Skin epidermis (tissue), 12 donors: ENCODE data around the gene SLC14A1.

ENCODE experiments used
- H3K27ac ChIP-seq, 21 experiments: fragments of 200-600 bp; sonication (generic) in 11 of 21; one replicate each; pipeline ENCODE4 v1.5.0; 2020; ENCODE audit warnings: mild to moderate bottlenecking in 3 of 21, inconsistent platforms in 2 of 21, moderate library complexity in 2 of 21
- H3K4me3 ChIP-seq, 7 experiments: fragments of 200-600 bp; sonication (generic) in 2 of 7; one replicate each; pipeline ENCODE4 v1.5.0; 2020; ENCODE audit warnings: inconsistent platforms in 2 of 7, mild to moderate bottlenecking in 2 of 7, moderate library complexity in 1 of 7

The SLC14A1 gene

GRCh38 chr18:45715212-45715780 lies 8.7 kb upstream of the SLC14A1 start:
- no peak overlapping the region for H3K27ac ChIP-seq
- no peak overlapping the region for H3K4me3 ChIP-seq

DNA sequence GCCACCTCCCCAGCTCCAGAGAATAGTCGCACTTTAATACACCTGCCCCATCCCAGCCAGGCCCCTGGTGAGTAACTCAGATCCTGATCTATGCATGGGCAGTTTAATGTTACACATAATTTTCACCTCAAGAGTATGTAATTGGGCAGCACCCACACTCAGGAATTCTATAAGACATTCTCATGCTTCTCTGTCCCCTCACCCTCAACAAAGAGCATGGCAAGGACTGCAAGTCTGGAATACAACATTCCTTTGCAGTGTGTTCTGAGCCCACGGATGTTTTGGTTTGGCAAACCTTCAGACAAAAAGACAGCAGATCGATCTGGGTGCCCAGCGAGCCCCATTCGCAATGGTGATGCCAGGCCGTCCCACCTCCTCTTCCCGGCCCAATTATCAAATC lies 4.9 kb upstream of the SLC14A1 start:
- H3K27ac ChIP-seq, result no peak overlapping the region
- no peak overlapping the region for H3K4me3 ChIP-seq

DNA sequence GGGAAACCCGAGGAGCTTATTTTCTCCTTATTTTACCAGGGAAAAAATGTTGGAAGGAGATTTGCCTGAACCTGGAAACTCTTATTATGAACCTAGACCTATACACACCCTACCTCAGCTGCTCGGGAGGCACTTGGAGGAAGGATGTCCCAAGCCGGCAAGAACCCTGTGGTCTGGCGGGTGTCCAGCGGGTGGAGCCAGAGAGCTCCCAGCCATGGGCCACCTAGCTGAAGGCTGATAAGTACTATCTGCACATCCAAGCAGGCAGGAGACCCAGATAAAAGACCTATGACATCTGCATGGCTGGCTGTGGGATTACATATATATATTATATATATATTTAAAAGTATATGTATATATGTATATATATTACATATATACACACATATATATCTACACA lies 1.1 kb upstream of the SLC14A1 start:
- Histone ChIP-seq H3K4me3 (no peak overlapping the region), H3K27ac (no peak overlapping the region)

DNA sequence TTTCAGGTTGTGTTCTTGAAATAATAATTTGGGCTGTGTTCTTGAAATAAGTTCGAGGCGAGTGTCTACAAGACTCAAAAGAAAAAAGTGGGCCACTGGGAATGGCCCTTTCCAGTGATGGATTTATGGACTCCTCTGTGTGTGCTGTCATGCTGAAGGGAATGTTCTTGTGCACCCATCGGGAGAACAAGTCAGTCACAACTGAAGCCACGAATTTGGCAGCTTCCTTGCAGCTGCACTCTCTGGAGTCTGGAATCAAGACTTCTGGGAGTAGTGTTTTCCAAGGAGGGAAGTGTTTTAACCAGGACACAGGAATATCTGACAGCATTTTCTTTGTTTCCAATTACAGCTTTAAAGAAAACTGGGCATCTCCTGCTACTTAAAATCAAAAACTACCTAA lies 620 bp downstream of the SLC14A1 start:
- no peak overlapping the region for H3K27ac ChIP-seq
- no peak overlapping the region for H3K4me3 ChIP-seq

GRCh38 chr18:45725336-45725735 lies 1.4 kb downstream of the SLC14A1 start:
- Histone ChIP-seq H3K27ac (no peak overlapping the region), H3K4me3 (no peak overlapping the region)

- no peak overlapping the region for H3K4me3 ChIP-seq
Measured at GRCh38 chr18:45726603-45727002, 2.6 kb downstream of the SLC14A1 start.

DNA sequence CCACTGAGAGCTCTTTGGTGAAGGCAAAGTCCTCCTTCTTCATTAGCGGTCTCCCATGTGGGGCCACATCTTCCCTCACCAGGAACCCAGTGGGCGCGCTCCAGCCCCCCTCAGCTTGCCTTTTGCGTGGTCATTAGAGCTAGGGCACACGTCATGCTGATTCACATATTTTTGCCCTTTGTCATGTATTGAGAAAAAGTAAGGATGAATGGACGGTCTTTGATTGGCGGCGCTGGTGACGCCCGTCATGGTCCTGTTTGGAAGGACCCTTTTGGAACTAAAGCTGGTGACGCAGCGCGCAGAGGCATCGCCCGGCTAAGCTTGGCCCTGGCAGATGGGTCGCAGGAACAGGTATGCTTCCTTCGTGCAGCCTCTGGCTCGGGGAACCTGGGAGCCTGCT lies 3.1 kb downstream of the SLC14A1 start:
- Histone ChIP-seq H3K27ac (no peak overlapping the region), H3K4me3 (no peak overlapping the region)

More at GRCh38 chr18:45726603-45727002, 2.6 kb downstream of the SLC14A1 start:
- H3K27ac ChIP-seq, result no peak overlapping the region

GRCh38 chr18:45728336-45729010 lies 4.5 kb downstream of the SLC14A1 start:
- H3K27ac ChIP-seq, result no peak overlapping the region
- no peak overlapping the region for H3K4me3 ChIP-seq

GRCh38 chr18:45730832-45731575 lies 7.0 kb downstream of the SLC14A1 start:
- H3K27ac ChIP-seq, result no peak overlapping the region

DNA sequence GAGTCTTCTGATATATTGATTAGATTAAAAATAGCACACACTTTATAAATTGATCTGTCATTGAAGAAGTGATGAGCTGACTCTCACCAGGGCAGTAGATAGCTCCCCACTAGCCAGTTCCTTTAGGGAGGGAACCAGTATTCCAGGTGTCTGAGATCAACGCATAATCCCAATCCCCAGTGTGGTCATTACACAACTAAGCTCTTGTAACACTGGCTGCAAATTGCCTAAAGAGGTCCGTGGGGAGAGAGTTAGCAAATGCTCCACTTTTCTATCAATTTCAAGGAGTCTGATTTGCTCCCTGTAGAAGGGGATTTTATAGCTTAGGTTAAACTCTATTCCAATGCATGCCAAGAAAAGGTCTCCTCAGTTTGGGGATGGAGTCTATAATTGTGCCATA lies 7.7 kb downstream of the SLC14A1 start:
- H3K4me3 ChIP-seq, result no peak overlapping the region
- H3K27ac ChIP-seq, result no peak overlapping the region

More at GRCh38 chr18:45730832-45731575, 7.0 kb downstream of the SLC14A1 start:
- H3K4me3 ChIP-seq, result no peak overlapping the region

DNA sequence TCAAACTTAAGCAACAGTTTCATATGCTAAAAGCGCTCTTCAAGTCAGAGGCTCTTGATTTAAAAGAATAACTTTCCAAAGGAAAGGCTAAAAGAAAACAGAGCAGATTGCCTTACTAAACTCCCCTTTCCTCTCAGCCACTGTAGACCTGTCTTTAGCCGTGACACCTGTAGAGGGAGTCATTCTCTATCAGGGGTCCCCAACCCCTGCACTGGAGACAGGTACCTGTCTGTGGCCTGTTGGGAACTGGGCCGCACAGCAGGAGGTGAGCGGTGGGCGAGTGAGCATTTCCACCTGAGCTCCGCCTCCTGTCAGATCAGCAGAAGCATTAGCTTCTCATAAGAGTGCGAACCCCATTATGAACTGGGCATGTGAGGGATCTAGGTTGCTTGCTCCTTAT lies 9.6 kb downstream of the SLC14A1 start:
- Histone ChIP-seq H3K27ac (no peak overlapping the region), H3K4me3 (no peak overlapping the region)

- Histone ChIP-seq H3K4me3 (no peak overlapping the region), H3K27ac (no peak overlapping the region)
Measured at GRCh38 chr18:45734505-45734904, 10.5 kb downstream of the SLC14A1 start.

DNA sequence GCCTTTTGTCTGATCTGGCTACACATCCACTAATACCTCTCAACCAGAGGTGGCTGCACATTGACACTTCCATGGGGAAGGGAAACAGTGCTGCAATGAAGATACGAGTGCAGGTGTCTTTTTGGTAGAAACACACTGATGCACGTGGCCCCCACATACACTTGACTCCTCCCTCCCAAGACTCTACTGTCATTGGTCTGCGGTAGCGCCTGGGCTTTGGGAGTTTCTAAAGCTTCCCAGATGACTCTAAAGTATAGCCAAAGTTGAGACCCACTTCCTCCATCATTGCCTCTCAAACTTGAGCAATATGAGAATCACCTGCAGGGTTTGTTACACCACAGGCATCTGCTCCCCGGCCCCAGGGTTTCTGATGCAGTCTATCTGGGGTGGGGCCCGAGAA lies 11.0 kb downstream of the SLC14A1 start:
- Histone ChIP-seq H3K4me3 (no peak overlapping the region), H3K27ac (no peak overlapping the region)

- Histone ChIP-seq H3K4me3 (no peak overlapping the region), H3K27ac (no peak overlapping the region)
Measured at GRCh38 chr18:45738660-45739059, 14.7 kb downstream of the SLC14A1 start.

DNA sequence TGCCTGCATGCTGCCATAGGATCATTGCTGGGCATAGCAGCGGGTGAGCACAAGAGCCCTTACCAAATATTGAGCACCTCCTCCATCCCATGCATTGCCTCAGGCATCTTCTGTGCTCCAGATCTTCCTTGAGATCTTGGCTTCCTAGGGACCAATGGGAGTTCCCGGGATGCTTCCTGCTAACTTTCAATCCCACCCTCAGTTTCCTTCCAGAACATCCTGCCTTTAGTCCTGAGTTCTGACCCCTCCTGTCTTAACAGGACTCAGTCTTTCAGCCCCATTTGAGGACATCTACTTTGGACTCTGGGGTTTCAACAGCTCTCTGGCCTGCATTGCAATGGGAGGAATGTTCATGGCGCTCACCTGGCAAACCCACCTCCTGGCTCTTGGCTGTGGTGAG lies 15.3 kb downstream of the SLC14A1 start:
- Histone ChIP-seq H3K4me3 (no peak overlapping the region), H3K27ac (no peak overlapping the region)

DNA sequence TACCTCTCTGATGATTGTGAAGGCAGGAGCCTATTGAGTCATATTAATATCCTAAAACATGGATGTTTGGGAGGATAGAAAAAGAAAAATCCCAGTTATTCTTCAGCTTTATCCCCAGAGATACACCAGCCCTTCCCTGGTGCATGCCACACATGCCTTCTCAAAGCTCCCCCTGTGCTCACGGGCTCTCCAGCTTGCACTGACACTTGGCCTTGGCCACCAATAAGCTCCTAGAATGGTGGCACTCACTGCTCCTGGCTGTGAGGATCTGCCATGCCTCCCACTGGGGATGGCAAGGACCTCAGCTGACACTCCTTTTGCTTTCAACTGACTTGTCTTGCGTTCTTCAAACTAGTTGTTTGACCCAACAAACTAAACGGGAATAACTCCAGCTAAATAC lies 15.9 kb downstream of the SLC14A1 start:
- Histone ChIP-seq H3K27ac (no peak overlapping the region), H3K4me3 (no peak overlapping the region)

GRCh38 chr18:45741056-45741455 lies 17.1 kb downstream of the SLC14A1 start:
- Histone ChIP-seq H3K4me3 (no peak overlapping the region), H3K27ac (no peak overlapping the region)

- Histone ChIP-seq H3K27ac (peak overlapping the region in 1 of 21 experiments; percentile 18), H3K4me3 (no peak overlapping the region)
Measured at GRCh38 chr18:45745817-45746461, 22.0 kb downstream of the SLC14A1 start.

DNA sequence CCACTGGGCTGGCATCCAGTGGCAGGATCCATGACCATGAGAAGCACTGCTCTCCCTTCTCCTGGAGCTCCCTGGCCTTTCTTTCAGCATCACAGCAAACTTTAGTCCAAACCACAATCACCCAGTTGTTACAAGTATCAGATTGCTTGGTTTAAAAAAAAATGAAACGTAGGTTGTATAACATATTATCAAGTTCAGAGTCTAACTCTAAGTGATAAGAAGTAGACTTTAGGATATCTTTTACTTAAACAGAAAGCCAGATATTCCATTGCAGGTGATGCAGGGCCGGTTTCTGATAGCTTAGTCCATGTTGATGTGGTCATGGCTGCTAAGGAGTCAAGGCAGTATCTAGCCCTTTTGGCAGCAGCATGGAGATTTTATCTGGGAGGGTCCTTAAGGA lies 24.5 kb downstream of the SLC14A1 start:
- H3K27ac ChIP-seq, result no peak overlapping the region
- no peak overlapping the region for H3K4me3 ChIP-seq

DNA sequence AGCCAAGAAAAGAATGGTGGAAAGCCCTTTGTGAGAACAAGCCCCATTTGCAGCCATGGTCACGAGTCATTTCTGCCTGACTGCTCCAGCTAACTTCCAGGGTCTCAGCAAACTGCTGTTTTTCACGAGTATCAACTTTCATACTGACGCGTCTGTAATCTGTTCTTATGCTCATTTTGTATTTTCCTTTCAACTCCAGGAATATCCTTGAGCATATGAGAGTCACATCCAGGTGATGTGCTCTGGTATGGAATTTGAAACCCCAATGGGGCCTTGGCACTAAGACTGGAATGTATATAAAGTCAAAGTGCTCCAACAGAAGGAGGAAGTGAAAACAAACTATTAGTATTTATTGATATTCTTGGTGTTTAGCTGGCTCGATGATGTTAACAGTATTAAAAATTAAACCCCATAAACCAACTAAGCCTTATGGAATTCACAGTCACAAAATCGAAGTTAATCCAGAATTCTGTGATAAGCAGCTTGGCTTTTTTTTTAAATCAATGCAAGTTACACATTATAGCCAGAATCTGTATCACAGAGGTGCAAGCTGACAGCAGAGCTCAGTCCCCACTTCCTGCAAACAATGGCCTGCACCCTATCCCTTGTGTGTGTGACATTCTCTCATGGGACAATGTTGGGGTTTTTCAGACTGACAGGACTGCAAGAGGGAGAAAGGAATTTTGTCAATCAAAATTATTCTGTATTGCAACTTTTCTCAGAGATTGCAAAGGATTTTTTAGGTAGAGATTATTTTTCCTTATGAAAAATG lies 26.1 kb downstream of the SLC14A1 start:
- H3K4me3 ChIP-seq, result no peak overlapping the region

More for the DNA sequence above, 26.1 kb downstream of the SLC14A1 start:
- no peak overlapping the region for H3K27ac ChIP-seq
